ENCODE data around the gene GPC6.
"Not testable (repeated sequence)": the region's sequence is repeated elsewhere in the genome, so short reads cannot be mapped to it uniquely, and the experiment has no call there.

The GPC6 gene

GRCh38 chr13:94323764-94324758 lies 1097.5 kb downstream of the GPC6 start:
- DNase-seq (ENCODE audit: low read depth in 2 of 2) = peak in 1 of 2 donors; percentile 17

- DNase-seq (ENCODE audit: low read depth in 2 of 2) = no peak
These were observed 1098.3 kb downstream of the GPC6 start for GRCh38 chr13:94324767-94325540.

- DNase-seq (ENCODE audit: low read depth in 2 of 2) = no peak
These were observed 1099.0 kb downstream of the GPC6 start for GRCh38 chr13:94325650-94326049.

- no peak for DNase-seq (ENCODE audit: low read depth in 2 of 2)
These were observed 1100.7 kb downstream of the GPC6 start for GRCh38 chr13:94327318-94327717.

GRCh38 chr13:94328381-94329041 lies 1101.9 kb downstream of the GPC6 start:
- no peak for DNase-seq (ENCODE audit: low read depth in 2 of 2)

- DNase-seq (ENCODE audit: low read depth in 2 of 2) = no peak
These were observed 1102.7 kb downstream of the GPC6 start for GRCh38 chr13:94329277-94329676.

- no peak for DNase-seq (ENCODE audit: low read depth in 2 of 2)
These were observed 1103.3 kb downstream of the GPC6 start for GRCh38 chr13:94329754-94330551.

GRCh38 chr13:94330552-94331071 lies 1104.0 kb downstream of the GPC6 start:
- DNase-seq (ENCODE audit: low read depth in 2 of 2) = no peak

- DNase-seq (ENCODE audit: low read depth in 2 of 2) = no peak
These were observed 1104.7 kb downstream of the GPC6 start for GRCh38 chr13:94331281-94331680.

GRCh38 chr13:94332359-94333096 lies 1105.9 kb downstream of the GPC6 start:
- DNase-seq (ENCODE audit: low read depth in 2 of 2) = no peak

GRCh38 chr13:94333131-94333820 lies 1106.7 kb downstream of the GPC6 start:
- no peak for DNase-seq (ENCODE audit: low read depth in 2 of 2)

GRCh38 chr13:94335761-94336526 lies 1109.3 kb downstream of the GPC6 start:
- DNase-seq (ENCODE audit: low read depth in 2 of 2) = no peak

- no peak for DNase-seq (ENCODE audit: low read depth in 2 of 2)
These were observed 1112.6 kb downstream of the GPC6 start for GRCh38 chr13:94339116-94339687.

GRCh38 chr13:94342436-94343242 lies 1116.0 kb downstream of the GPC6 start:
- DNase-seq (ENCODE audit: low read depth in 2 of 2) = no peak

- no peak for DNase-seq (ENCODE audit: low read depth in 2 of 2)
These were observed 1116.6 kb downstream of the GPC6 start for GRCh38 chr13:94343243-94343585.

GRCh38 chr13:94343687-94344086 lies 1117.1 kb downstream of the GPC6 start:
- not testable (repeated sequence) for DNase-seq (ENCODE audit: low read depth in 2 of 2)

- no peak for DNase-seq (ENCODE audit: low read depth in 2 of 2)
These were observed 1117.7 kb downstream of the GPC6 start for GRCh38 chr13:94344126-94344818.
